H1 (cell line): ENCODE results near the gene MRPS25. TPM values are rescaled to one million over a fixed set of nuclear protein-coding genes. Genes with fewer than 3 reads are reported as not detected.
A peak's percentile ranks its signal among the peaks of the same experiment; 100 is the strongest.

Experiments used
- ASH2L ChIP-seq: fragments of 200-600, 300-600 bp; sonication (generic); IDR thresholded peaks from one replicate; pipeline ENCODE4 v1.7.1; 2017; ENCODE audit warnings: low read length
- BACH1 ChIP-seq: IDR thresholded peaks from 2 replicates; pipeline ENCODE4 v1.6.1; 2012; ENCODE audit warnings: low read length, improper control_type of control experiment
- CBX8 ChIP-seq: fragments of 300-800, 300-1000 bp; sonication (generic); IDR thresholded peaks from 2 replicates; pipeline ENCODE4 v1.7.1; 2016; ENCODE audit warnings: low read depth, low read length, borderline replicate concordance
- CEBPB ChIP-seq: IDR thresholded peaks from 2 replicates; pipeline ENCODE4 v1.6.1; 2012; ENCODE audit warnings: low read depth, low read length
- EP300 ChIP-seq, 2 experiments: IDR thresholded peaks; 1 replicate in 1 of 2; 2 replicates in 1 of 2; pipeline ENCODE4 v1.6.1; 2011 to 2012; ENCODE audit warnings: low read depth in 2 of 2, low read length in 2 of 2, mild to moderate bottlenecking in 2 of 2, borderline replicate concordance in 1 of 2, inconsistent platforms in 1 of 2, moderate library complexity in 1 of 2
- EZH2 ChIP-seq: fragments of 200-600 bp; sonication (generic); IDR thresholded peaks from 2 replicates; pipeline ENCODE4 v1.7.1; 2012; ENCODE audit warnings: low read depth, mild to moderate bottlenecking, moderate library complexity, low read length, inconsistent platforms; ENCODE audit not compliant: severe bottlenecking
- FOSL1 ChIP-seq: IDR thresholded peaks from 2 replicates; pipeline ENCODE4 v1.6.1; 2011; ENCODE audit warnings: mild to moderate bottlenecking, low read depth, low read length, moderate library complexity; ENCODE audit not compliant: insufficient read depth
- JUND ChIP-seq: IDR thresholded peaks from 2 replicates; pipeline ENCODE4 v1.6.1; 2011; ENCODE audit warnings: mild to moderate bottlenecking, improper control_type of control experiment, low read length
- MAFK ChIP-seq: IDR thresholded peaks from 2 replicates; pipeline ENCODE4 v1.6.1; 2012; ENCODE audit warnings: low read depth, mild to moderate bottlenecking, improper control_type of control experiment, low read length
- NANOG ChIP-seq: IDR thresholded peaks from 2 replicates; pipeline ENCODE4 v1.6.1; 2011; ENCODE audit warnings: low read length, low read depth, mild to moderate bottlenecking, inconsistent platforms; ENCODE audit not compliant: insufficient read depth, poor library complexity, severe bottlenecking
- NRF1 ChIP-seq: IDR thresholded peaks from 2 replicates; pipeline ENCODE4 v1.6.1; 2011; ENCODE audit warnings: mild to moderate bottlenecking, low read depth, low read length, improper control_type of control experiment
- RBBP5 ChIP-seq: IDR thresholded peaks from 2 replicates; pipeline ENCODE4 v1.7.1; 2012; ENCODE audit warnings: low read depth, mild to moderate bottlenecking, inconsistent platforms, low read length, moderate library complexity, borderline replicate concordance
- RNF2 ChIP-seq: fragments of 200-900, 300-1000 bp; sonication (generic); IDR thresholded peaks from 2 replicates; pipeline ENCODE4 v1.7.1; 2016; ENCODE audit warnings: borderline replicate concordance, low read depth, mild to moderate bottlenecking, antibody characterized with exemption, low read length; ENCODE audit not compliant: poor library complexity, severe bottlenecking; ENCODE audit errors: missing control alignments
- RXRA ChIP-seq: IDR thresholded peaks from 2 replicates; pipeline ENCODE4 v1.6.1; 2011; ENCODE audit warnings: low read depth, mild to moderate bottlenecking, low read length, moderate library complexity; ENCODE audit not compliant: insufficient read depth
- SIN3A ChIP-seq, 2 experiments: IDR thresholded peaks in 1 of 2; conservative IDR thresholded peaks in 1 of 2; 2 replicates each; pipeline ENCODE4 v1.6.1; 2011 to 2012; ENCODE audit warnings: low read length in 2 of 2, improper control_type of control experiment in 1 of 2, low read depth in 1 of 2, mild to moderate bottlenecking in 1 of 2
- SIRT6 ChIP-seq: IDR thresholded peaks from one replicate; pipeline ENCODE4 v1.7.1; 2012; ENCODE audit warnings: low read length, inconsistent platforms
- SIX5 ChIP-seq: IDR thresholded peaks from 2 replicates; pipeline ENCODE4 v1.6.1; 2011; ENCODE audit warnings: mild to moderate bottlenecking, low read depth, low read length
- SP1 ChIP-seq: IDR thresholded peaks from 2 replicates; pipeline ENCODE4 v1.6.1; 2011; ENCODE audit warnings: low read depth, low read length
- SRF ChIP-seq: IDR thresholded peaks from 2 replicates; pipeline ENCODE4 v1.6.1; 2011; ENCODE audit warnings: mild to moderate bottlenecking, low read depth, low read length, moderate library complexity
- polyA plus RNA-seq, 7 experiments: library from polyadenylated mRNA; depleted of rRNA in 3 of 7; stranded (reverse) in 5 of 7; unstranded in 2 of 7; fragments of >200 nt in 5 of 7; fragments of 200-250 nt in 2 of 7; gene quantifications; 1 replicate in 5 of 7; 2 replicates in 1 of 7; 4 replicates in 1 of 7; pipeline versions ENCODE4 v1.2.1 to v1.2.3, GENCODE V29; 2011 to 2013; ENCODE audit warnings: missing spikeins in 2 of 7, mixed read lengths in 2 of 7
- total RNA-seq: library from RNA; stranded (reverse); fragmentation: NEBNext Ultra II Directional; extraction: Animal tissue kit (Norgen Biotek cat#: 25700); gene quantifications from 2 replicates; pipeline ENCODE4 v1.2.1, GENCODE V29; 2021
- TF ChIP-seq, protein P1 (sequence below), 3 experiments: IDR thresholded peaks; 1 replicate in 2 of 3; 2 replicates in 1 of 3; pipeline versions ENCODE4 v1.5.1 to v1.6.1; 2011; ENCODE audit warnings: low read length in 3 of 3, mild to moderate bottlenecking in 3 of 3, inconsistent platforms in 2 of 3, low read depth in 1 of 3, moderate library complexity in 1 of 3; ENCODE audit not compliant: insufficient read depth in 1 of 3; ENCODE audit errors: control extremely low read depth in 1 of 3

Gene MRPS25
- total and polyA plus RNA-seq, 2 of the 8 experiments (the other 6 are each of a cell fraction or from before 2014, with no cell fraction given): 23.0 to 56.5 TPM

DNA sequence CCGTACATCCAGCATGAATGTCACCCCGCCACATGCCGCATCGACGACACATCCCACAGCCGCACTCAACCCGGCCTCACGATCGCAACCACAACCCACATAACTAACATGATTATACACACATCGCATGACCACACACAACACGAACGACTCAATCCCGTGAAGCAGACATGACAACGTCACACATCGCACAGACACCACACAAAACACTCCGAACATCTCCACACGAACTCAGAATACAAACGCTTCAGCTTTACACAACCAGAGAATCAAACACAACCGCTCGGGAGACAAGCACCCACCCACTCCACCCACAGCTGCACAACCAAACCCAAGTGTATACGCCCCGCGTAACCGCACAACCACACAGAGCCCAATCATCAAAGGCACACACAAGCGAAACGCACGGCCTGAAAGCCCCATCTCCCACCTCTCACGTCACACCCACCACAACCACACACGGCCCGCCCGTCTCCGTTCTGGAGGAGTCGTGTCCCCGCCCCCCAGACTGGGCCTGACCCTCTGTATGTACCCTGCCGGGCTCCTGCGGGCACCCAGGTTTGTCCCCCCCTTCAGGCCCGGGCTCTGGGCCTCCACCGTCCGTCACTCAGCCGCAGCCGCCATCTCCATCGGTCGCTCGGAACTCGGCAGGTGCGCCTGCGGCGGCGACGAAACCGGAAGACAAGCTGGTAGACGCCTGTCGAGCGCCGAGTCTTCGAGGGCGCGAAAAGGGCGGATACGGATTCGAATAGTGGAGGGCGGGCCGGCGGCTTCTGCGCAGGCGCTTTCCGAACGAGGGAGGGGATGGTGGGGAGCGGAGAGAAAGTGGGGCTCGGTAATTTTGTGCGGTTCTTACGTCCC is 33.6 kb upstream of the MRPS25 start, which contains the start of gene RBSN (continued):
- TF ChIP-seq SIRT6: no peak
- peak in 1 of 2 experiments; percentile 93; a peak in 2 of 3 replicates for TF ChIP-seq EP300 (IDR thresholded peaks at IDR 0.05; ENCODE audit: borderline replicate concordance in 1 of 2, low read depth in 2 of 2, low read length in 2 of 2)
- TF ChIP-seq RXRA: no peak
- TF ChIP-seq JUND: no peak; the same call in 1 of the 2 replicates
- TF ChIP-seq SRF: peak; percentile 99
- TF ChIP-seq ASH2L: peak; percentile 99
- 0 out of 2 replicates have a peak, but pooled peaks have one; percentile 5 for TF ChIP-seq CEBPB
- TF ChIP-seq FOSL1: 0 out of 2 replicates have a peak, but pooled peaks have one; percentile 19
- TF ChIP-seq CBX8: no peak
- peak; percentile 13; the same call in 1 of the 2 replicates for TF ChIP-seq SP1
- TF ChIP-seq RNF2: no peak
- no peak for TF ChIP-seq BACH1
- no peak; the same call in 1 of the 2 replicates for TF ChIP-seq NRF1
- TF ChIP-seq, protein P1, sequence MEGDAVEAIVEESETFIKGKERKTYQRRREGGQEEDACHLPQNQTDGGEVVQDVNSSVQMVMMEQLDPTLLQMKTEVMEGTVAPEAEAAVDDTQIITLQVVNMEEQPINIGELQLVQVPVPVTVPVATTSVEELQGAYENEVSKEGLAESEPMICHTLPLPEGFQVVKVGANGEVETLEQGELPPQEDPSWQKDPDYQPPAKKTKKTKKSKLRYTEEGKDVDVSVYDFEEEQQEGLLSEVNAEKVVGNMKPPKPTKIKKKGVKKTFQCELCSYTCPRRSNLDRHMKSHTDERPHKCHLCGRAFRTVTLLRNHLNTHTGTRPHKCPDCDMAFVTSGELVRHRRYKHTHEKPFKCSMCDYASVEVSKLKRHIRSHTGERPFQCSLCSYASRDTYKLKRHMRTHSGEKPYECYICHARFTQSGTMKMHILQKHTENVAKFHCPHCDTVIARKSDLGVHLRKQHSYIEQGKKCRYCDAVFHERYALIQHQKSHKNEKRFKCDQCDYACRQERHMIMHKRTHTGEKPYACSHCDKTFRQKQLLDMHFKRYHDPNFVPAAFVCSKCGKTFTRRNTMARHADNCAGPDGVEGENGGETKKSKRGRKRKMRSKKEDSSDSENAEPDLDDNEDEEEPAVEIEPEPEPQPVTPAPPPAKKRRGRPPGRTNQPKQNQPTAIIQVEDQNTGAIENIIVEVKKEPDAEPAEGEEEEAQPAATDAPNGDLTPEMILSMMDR (IDR thresholded peaks at IDR 0.05; ENCODE audit: control extremely low read depth in 1 of 3, insufficient read depth in 1 of 3, low read depth in 1 of 3, low read length in 3 of 3): no peak
- TF ChIP-seq RBBP5: peak; percentile 84
- TF ChIP-seq NANOG: no peak
- no peak for TF ChIP-seq EZH2
- no peak for TF ChIP-seq MAFK
- TF ChIP-seq SIX5: peak; percentile 32; the same call in 1 of the 2 replicates
- peak in 1 of 2 experiments; percentile 97; a peak in 2 of 4 replicates for TF ChIP-seq SIN3A (conservative IDR thresholded peaks at IDR 0.05 in 1 of 2, IDR thresholded peaks at IDR 0.05 in 1 of 2; ENCODE audit: low read depth in 1 of 2, low read length in 2 of 2)
